ENCODE results near the gene IPO4. TPM values are rescaled to one million over a fixed set of nuclear protein-coding genes. Genes with fewer than 3 reads are reported as not detected.

Gene IPO4
- total and polyA plus RNA-seq, 9 of the 15 experiments (the other 6 are each of a cell fraction or from before 2014, with no cell fraction given), result 7.3 to 122 (median 31.8) TPM

DNA sequence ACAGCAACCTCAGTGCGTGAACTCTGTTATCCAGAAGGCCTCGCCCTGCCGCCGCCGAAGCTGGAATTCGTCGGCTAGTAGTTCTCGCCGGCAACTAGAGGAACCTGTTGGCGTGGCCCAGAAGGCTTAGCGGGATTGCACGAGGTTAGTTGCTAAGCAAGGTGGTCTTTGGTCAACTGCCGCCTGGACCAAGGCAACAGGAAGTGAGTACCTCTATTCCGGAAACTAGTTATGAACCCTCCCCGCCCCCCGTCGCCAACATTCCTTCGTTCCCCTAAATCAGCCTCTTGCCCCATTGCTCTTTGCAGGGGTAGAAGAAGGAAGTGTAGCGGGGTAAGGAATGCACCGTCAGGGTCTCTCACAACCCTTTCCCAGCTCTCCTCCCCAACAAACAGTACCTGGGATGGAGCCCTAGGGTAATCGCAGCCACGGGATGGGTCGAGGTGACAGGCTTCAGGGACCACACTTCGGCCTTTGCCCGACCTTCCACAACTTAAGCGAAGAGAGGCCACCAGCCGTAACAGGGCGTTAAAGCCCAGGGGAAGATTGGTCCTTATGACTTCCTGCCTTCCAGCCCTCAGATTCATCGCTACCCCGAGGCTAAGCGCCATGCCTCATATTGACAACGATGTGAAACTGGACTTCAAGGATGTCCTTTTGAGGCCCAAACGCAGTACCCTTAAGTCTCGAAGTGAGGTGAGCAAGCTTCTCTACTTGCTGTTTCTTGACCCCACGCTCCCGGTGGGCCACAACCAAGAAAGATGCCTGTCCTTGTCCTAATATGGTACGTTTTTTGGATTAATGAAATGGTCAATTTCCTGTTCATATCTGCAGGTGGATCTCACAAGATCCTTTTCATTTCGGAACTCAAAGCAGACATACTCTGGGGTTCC lies 44.3 kb upstream of the IPO4 start, which contains the start of gene GMPR2 (continued):
- TF ChIP-seq, protein P1, sequence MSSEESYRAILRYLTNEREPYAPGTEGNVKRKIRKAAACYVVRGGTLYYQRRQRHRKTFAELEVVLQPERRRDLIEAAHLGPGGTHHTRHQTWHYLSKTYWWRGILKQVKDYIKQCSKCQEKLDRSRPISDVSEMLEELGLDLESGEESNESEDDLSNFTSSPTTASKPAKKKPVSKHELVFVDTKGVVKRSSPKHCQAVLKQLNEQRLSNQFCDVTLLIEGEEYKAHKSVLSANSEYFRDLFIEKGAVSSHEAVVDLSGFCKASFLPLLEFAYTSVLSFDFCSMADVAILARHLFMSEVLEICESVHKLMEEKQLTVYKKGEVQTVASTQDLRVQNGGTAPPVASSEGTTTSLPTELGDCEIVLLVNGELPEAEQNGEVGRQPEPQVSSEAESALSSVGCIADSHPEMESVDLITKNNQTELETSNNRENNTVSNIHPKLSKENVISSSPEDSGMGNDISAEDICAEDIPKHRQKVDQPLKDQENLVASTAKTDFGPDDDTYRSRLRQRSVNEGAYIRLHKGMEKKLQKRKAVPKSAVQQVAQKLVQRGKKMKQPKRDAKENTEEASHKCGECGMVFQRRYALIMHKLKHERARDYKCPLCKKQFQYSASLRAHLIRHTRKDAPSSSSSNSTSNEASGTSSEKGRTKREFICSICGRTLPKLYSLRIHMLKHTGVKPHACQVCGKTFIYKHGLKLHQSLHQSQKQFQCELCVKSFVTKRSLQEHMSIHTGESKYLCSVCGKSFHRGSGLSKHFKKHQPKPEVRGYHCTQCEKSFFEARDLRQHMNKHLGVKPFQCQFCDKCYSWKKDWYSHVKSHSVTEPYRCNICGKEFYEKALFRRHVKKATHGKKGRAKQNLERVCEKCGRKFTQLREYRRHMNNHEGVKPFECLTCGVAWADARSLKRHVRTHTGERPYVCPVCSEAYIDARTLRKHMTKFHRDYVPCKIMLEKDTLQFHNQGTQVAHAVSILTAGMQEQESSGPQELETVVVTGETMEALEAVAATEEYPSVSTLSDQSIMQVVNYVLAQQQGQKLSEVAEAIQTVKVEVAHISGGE (CRISPR knock-in tag; IDR thresholded peaks at IDR 0.05), result peak in 2 of 3 experiments; percentile 40 to 89; a peak in 3 of 6 replicates
- TF ChIP-seq KDM5B (IDR thresholded peaks at IDR 0.05; ENCODE audit: insufficient replicate concordance, low read depth, low read length) (peak; percentile 47), POLR2B (IDR thresholded peaks at IDR 0.05; ENCODE audit: low read depth, partially characterized antibody) (peak; percentile 24), ESRRA (IDR thresholded peaks at IDR 0.05; ENCODE audit: borderline replicate concordance, low read depth) (0 out of 2 replicates have a peak, but pooled peaks have one; percentile 9)
- TF ChIP-seq, protein P2, sequence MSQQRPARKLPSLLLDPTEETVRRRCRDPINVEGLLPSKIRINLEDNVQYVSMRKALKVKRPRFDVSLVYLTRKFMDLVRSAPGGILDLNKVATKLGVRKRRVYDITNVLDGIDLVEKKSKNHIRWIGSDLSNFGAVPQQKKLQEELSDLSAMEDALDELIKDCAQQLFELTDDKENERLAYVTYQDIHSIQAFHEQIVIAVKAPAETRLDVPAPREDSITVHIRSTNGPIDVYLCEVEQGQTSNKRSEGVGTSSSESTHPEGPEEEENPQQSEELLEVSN (IDR thresholded peaks at IDR 0.05; ENCODE audit: borderline replicate concordance in 1 of 2, extremely low read depth in 1 of 2, insufficient read depth in 1 of 2, insufficient read length in 1 of 2, low read depth in 1 of 2, low read length in 1 of 2, poor library complexity in 1 of 2, severe bottlenecking in 1 of 2), result peak in 1 of 2 experiments; percentile 1
- TF ChIP-seq, protein P3, sequence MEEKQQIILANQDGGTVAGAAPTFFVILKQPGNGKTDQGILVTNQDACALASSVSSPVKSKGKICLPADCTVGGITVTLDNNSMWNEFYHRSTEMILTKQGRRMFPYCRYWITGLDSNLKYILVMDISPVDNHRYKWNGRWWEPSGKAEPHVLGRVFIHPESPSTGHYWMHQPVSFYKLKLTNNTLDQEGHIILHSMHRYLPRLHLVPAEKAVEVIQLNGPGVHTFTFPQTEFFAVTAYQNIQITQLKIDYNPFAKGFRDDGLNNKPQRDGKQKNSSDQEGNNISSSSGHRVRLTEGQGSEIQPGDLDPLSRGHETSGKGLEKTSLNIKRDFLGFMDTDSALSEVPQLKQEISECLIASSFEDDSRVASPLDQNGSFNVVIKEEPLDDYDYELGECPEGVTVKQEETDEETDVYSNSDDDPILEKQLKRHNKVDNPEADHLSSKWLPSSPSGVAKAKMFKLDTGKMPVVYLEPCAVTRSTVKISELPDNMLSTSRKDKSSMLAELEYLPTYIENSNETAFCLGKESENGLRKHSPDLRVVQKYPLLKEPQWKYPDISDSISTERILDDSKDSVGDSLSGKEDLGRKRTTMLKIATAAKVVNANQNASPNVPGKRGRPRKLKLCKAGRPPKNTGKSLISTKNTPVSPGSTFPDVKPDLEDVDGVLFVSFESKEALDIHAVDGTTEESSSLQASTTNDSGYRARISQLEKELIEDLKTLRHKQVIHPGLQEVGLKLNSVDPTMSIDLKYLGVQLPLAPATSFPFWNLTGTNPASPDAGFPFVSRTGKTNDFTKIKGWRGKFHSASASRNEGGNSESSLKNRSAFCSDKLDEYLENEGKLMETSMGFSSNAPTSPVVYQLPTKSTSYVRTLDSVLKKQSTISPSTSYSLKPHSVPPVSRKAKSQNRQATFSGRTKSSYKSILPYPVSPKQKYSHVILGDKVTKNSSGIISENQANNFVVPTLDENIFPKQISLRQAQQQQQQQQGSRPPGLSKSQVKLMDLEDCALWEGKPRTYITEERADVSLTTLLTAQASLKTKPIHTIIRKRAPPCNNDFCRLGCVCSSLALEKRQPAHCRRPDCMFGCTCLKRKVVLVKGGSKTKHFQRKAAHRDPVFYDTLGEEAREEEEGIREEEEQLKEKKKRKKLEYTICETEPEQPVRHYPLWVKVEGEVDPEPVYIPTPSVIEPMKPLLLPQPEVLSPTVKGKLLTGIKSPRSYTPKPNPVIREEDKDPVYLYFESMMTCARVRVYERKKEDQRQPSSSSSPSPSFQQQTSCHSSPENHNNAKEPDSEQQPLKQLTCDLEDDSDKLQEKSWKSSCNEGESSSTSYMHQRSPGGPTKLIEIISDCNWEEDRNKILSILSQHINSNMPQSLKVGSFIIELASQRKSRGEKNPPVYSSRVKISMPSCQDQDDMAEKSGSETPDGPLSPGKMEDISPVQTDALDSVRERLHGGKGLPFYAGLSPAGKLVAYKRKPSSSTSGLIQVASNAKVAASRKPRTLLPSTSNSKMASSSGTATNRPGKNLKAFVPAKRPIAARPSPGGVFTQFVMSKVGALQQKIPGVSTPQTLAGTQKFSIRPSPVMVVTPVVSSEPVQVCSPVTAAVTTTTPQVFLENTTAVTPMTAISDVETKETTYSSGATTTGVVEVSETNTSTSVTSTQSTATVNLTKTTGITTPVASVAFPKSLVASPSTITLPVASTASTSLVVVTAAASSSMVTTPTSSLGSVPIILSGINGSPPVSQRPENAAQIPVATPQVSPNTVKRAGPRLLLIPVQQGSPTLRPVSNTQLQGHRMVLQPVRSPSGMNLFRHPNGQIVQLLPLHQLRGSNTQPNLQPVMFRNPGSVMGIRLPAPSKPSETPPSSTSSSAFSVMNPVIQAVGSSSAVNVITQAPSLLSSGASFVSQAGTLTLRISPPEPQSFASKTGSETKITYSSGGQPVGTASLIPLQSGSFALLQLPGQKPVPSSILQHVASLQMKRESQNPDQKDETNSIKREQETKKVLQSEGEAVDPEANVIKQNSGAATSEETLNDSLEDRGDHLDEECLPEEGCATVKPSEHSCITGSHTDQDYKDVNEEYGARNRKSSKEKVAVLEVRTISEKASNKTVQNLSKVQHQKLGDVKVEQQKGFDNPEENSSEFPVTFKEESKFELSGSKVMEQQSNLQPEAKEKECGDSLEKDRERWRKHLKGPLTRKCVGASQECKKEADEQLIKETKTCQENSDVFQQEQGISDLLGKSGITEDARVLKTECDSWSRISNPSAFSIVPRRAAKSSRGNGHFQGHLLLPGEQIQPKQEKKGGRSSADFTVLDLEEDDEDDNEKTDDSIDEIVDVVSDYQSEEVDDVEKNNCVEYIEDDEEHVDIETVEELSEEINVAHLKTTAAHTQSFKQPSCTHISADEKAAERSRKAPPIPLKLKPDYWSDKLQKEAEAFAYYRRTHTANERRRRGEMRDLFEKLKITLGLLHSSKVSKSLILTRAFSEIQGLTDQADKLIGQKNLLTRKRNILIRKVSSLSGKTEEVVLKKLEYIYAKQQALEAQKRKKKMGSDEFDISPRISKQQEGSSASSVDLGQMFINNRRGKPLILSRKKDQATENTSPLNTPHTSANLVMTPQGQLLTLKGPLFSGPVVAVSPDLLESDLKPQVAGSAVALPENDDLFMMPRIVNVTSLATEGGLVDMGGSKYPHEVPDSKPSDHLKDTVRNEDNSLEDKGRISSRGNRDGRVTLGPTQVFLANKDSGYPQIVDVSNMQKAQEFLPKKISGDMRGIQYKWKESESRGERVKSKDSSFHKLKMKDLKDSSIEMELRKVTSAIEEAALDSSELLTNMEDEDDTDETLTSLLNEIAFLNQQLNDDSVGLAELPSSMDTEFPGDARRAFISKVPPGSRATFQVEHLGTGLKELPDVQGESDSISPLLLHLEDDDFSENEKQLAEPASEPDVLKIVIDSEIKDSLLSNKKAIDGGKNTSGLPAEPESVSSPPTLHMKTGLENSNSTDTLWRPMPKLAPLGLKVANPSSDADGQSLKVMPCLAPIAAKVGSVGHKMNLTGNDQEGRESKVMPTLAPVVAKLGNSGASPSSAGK (IDR thresholded peaks at IDR 0.05), result peak; percentile 17; the same call in 1 of the 2 replicates
